ENCODE results near the gene RRBP1.

Gene RRBP1

DNA sequence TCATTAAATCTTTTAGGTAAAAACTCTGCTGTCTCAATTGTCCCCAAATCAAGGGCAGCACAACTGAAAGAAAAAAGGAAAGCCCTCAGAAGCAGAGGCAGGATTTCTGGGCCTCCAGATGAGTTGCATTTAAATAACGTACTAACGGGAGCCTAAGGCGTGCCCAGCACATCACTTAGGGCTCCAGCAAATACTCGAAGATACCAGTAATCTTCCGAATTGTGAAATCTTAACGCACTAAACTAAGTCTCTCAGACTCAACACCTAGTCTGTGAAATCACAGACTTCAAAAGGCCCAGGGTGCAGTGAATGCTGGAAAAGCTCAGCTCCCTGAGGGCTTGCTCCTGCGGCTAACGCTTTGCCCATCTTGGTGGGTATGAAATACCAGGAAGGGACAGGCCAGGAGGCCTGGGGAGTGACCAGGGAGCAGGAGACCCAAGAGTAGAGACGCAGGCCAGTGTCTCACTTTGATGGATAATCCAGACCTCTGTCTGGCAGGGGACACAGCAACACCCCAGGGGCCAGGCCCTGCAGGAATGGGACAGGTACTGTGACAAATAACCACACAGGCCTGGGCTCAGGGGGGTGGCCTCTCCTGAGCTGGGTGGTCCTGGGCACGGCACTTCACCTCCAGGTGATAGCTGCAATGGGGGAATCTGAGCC, 36.4 kb downstream of the RRBP1 start:
- DNase-seq, result no peak

- no peak for DNase-seq
Observed at GRCh38 chr20:17645010-17645409, 37.0 kb downstream of the RRBP1 start.

DNA sequence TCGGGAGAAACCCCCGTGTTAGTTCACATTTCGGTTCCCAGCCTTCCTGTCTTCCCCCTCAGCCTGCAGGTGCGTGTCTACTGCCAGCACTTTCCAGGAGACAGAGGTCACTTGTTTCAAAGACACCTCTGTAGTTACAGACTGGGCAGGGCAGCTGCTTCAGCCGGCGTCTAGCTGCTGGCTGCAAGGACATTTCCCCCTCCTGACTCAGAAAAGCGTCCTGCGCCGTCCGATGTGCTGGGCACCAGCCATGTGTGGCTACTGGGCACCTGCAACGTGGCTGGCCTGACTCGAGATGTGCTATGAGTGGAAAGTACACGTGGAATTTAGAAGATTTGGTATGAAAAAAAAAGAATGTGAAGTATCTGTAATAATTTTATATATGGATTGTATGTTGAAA, 37.6 kb downstream of the RRBP1 start:
- no peak for DNase-seq

- DNase-seq, result no peak
Observed at GRCh38 chr20:17643531-17644188, 38.4 kb downstream of the RRBP1 start.

GRCh38 chr20:17642404-17643269, 39.4 kb downstream of the RRBP1 start:
- no peak for DNase-seq

GRCh38 chr20:17641993-17642392, 40.0 kb downstream of the RRBP1 start:
- no peak for DNase-seq

GRCh38 chr20:17641520-17641964, 40.5 kb downstream of the RRBP1 start:
- DNase-seq, result no peak

GRCh38 chr20:17640875-17641378, 41.1 kb downstream of the RRBP1 start:
- DNase-seq, result no peak

- no peak for DNase-seq
Observed at GRCh38 chr20:17640146-17640874, 41.7 kb downstream of the RRBP1 start.

DNA sequence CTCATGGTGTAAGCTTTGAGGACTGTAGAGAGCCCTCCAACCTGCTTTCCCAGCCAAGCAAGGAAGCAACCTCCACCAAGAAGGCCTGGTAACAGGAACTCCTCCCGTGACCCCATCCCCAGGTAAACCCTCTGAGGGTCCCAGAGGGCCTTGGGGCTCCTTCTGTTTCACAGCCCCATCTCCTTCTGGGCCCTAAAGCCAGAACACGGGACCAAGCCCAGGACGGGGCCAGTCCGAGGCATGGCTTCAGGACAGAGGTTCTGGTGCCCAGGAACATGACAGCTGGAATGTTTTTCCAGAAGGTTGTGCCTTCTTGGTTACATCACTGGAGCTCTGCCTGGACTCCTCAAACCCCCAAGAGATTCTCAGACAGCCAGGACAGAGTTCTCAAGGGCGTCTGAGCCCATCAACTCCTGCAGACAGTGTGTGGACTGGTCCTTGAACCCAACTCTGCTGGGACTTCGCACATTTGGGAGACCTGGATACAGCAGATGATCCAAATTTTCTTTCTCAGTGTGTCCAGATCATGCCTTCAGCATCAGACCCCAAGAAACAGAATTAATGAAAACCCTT, 43.1 kb downstream of the RRBP1 start:
- DNase-seq, result no peak

DNA sequence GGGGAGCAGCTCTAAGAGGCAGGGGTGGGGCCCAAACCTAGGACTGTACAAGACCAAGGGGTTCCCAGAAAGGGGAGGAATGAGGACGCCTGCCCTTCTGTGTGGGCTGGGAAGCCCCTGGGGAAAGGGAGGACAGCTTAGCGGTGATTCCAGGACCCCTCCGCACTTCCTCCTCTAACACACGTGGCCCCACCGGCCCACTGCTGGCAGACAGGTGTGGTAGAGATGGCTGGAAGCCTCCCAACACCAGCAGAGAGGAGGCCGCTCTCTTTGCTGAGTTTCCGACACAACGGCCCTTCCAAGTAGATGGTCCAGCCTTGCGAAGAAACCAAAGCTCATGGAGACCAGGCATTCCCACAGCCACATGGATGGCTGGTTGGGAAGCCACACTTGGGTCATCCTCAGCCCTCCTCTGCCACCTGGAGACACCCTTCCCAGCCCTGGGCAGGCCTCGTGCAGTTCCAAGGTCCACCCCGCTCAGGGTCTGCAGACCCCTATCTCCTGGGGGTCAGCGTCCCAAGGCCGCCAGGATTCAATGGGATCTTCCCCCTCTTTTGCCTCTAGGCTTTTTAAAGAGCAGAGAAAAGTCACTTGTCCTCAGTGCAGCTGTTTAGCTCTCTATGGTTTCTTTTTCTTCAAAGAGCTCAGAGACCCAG, 43.9 kb downstream of the RRBP1 start:
- no peak for DNase-seq

DNA sequence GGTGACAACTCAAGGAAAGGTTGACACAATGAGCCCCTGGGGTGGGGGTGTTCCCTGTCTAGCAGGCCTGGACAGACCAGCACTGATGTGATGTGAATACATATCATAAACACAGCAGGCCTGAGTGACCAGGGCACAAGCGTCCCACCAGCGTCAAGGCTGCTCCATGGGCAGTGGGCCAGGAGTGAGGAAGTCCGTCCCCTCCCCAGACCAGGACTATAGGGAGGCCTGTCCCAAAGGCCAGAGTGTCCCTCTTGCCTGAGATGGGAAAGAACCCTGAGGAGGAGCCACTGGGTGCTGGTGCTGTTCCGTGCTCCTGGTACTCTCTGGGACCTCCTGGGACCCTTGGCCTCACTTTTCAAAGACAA, 44.6 kb downstream of the RRBP1 start:
- no peak for DNase-seq

GRCh38 chr20:17636523-17637412, 45.3 kb downstream of the RRBP1 start:
- DNase-seq, result no peak

- no peak for DNase-seq
Observed at GRCh38 chr20:17635332-17636244, 46.5 kb downstream of the RRBP1 start.

GRCh38 chr20:17634661-17635331, 47.2 kb downstream of the RRBP1 start:
- peak; percentile 23 for DNase-seq

DNA sequence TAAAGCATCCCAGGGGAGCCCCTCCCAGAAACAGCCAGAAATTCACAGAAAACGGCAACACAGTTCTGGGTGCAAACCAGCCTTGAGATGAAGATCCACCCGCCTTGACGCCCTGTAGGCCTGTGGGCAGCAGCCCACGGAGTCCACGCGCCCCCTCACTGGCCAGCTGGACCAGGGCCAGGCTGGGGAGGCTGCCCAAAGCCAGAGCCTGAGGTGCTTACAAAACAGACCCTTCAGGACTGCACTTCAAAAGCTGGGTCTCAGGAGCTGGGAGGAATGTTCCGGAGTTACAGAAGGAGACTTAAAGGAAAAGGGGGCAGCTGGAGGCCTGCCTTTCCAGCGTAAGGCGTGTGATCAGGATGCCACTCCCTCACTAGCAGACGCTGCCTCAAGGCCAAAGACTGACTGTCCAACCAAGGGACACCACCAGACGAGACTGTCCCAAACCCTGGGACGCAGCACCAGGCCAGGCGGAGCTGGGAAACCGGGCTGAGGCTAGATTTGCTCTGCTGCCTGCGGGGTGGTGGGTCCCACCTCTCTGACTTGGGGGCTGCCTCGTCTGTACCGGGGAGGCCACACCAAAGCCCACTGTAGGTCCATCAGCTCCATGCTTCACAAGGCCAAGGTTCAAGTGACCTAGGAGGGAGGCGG, 48.1 kb downstream of the RRBP1 start:
- no peak for DNase-seq

- DNase-seq, result no peak
Observed at GRCh38 chr20:17633221-17633849, 48.7 kb downstream of the RRBP1 start.

Measured in CD4-positive, alpha-beta T cell treated with Interferon gamma for 1 hour (primary cell).